Measurements from ENCODE around the gene TGIF2. TPM values are rescaled to one million over a fixed set of nuclear protein-coding genes. Genes with fewer than 3 reads are reported as not detected.

The TGIF2 gene
- total RNA-seq, 4 donors from 2014 or later, result 8.1 to 11.3 (median 9.1) TPM

DNA sequence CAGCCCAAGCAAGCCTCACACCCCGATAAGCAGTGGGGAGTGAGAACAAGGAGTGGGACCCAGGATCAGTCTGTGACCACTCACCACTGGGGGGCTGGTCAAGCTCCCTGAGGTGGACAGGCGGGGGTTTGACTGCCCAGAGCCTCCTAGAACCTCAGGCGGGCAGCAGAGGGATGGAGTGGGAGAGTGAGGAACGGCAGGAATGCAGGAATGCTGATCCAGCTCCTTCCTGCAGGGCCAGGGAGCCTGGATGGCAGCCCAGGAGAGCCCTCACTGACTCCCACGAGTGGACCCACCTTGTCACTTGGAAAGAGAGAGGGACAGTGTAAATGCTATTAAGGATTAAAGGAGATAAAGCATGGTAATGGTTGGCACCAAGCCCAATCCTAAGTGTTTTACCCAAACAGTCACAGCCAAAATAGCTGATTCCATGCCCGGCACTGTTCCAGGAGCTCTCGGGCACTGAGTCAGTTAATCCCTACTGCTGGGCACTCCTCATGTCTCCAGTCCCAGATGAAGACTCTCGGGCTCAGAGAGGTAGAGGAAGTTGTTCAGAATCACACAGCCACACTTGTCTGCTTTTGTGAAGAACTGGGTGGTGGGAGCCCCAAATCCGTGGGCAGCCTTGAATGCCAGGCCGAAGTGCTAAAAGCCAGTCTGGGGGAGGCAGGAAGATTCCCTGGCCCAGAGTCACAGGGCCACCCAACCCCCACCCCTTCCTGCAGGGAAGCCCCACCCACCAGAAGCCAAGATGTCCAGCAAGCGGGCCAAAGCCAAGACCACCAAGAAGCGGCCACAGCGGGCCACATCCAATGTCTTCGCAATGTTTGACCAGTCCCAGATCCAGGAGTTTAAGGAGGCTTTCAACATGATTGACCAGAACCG lies 29.0 kb upstream of the TGIF2 start:
- Histone ChIP-seq H3K4me3 (peak overlapping the region; percentile 63), H3K27me3 (no peaks in the 10 kb centered on the region), H3K4me1 (peaks cover 42% of the 10 kb centered on the region), H3K27ac (peak overlapping the region; percentile 89), H3K36me3 (peaks cover 30% of the 10 kb centered on the region), H3K9me3 (no peaks in the 10 kb centered on the region)
- WGBS, result 60% methylated on average over 11 of the region's 15 CpGs
- no peak for DNase-seq (ENCODE audit: low spot score in 2 of 2)
- no peak for TF ChIP-seq POLR2AphosphoS5 (IDR thresholded peaks at IDR 0.05)
- TF ChIP-seq EP300 (IDR thresholded peaks at IDR 0.05), result no peak
- TF ChIP-seq, protein P1, sequence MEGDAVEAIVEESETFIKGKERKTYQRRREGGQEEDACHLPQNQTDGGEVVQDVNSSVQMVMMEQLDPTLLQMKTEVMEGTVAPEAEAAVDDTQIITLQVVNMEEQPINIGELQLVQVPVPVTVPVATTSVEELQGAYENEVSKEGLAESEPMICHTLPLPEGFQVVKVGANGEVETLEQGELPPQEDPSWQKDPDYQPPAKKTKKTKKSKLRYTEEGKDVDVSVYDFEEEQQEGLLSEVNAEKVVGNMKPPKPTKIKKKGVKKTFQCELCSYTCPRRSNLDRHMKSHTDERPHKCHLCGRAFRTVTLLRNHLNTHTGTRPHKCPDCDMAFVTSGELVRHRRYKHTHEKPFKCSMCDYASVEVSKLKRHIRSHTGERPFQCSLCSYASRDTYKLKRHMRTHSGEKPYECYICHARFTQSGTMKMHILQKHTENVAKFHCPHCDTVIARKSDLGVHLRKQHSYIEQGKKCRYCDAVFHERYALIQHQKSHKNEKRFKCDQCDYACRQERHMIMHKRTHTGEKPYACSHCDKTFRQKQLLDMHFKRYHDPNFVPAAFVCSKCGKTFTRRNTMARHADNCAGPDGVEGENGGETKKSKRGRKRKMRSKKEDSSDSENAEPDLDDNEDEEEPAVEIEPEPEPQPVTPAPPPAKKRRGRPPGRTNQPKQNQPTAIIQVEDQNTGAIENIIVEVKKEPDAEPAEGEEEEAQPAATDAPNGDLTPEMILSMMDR (IDR thresholded peaks at IDR 0.05), result no peak
- TF ChIP-seq POLR2A (IDR thresholded peaks at IDR 0.05), result no peak

DNA sequence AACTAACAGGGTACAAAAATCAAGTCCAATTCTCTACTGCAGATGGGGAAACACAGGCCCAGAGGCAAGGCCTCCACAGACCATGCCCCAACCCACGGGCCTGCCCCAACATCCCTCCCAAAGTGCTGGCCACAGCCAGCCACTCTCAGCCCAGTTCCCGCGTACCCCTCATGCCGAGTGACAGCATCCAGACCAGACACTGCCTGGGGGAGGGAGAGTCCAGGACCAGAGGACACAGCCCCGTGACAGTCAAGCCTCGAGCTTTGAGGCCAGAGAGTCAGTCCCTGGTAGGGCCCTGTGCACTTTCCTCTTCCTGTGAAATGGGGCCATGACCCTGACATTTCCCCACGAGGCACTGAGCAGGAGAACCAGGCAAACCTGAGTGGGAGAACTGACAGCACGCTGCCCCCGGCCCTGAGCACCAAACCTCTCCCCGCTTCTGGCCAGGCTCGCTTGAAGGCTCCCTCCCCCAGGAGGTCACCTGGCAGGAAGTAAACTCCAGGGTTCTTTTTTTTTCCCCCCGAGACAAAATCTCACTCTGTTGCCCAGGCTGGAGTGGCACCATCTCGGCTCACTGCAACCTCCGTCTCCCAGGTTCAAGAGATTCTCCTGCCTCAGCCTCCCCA lies 27.2 kb upstream of the TGIF2 start:
- Histone ChIP-seq H3K27ac (no peak overlapping the region), H3K4me3 (no peak overlapping the region)

DNA sequence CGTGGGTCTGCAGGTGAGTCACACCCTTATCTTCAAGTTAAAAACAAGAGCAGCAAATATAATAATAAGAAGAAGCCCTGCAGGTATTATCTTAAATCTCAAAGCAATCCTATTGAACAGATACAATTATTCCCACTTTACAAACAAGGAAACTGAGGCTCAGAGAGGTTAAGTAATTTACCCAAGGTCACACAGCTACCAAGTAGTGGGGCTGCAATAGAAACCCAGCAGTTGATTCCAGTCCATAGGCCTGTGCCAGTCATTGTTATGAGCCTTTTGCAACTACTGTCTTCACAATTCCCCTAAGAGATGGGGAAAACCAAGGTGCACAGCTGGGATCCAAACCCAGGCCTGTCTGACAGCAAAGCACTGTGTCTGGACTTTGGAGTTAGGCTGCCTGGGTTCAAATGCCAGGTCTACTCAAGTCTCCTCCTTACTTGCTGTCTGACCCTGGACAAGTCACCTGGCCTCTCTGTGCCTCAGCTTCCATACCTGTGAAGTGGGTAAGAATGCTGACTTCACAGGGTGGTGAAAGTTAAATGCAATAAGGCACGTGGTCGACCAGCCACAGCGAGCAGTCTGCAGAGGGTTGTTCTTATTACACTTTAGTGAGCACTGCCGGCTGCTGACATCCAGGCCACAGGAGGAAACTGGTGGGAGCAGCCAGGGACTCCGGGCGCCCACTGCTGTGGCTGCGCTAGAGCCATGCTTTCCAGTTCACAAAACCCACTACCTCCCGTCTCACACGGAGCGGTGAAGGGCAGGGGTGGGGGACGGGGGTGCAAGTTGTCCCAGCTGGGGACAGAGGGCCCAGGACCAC lies 26.0 kb upstream of the TGIF2 start:
- Histone ChIP-seq H3K9me3 (no peaks in the 10 kb centered on the region), H3K27me3 (no peaks in the 10 kb centered on the region), H3K4me1 (peaks cover 29% of the 10 kb centered on the region), H3K36me3 (peaks cover 31% of the 10 kb centered on the region), H3K27ac (no peak overlapping the region), H3K4me3 (no peak overlapping the region)
- DNase-seq (ENCODE audit: low spot score in 2 of 2), result no peak
- TF ChIP-seq POLR2AphosphoS5 (IDR thresholded peaks at IDR 0.05) (no peak), POLR2A (IDR thresholded peaks at IDR 0.05) (no peak), EP300 (IDR thresholded peaks at IDR 0.05) (no peak)
- TF ChIP-seq, protein P1 (IDR thresholded peaks at IDR 0.05), result no peak
- WGBS, result 85% methylated on average over 12 of the region's 12 CpGs

More for the DNA sequence above, 27.2 kb upstream of the TGIF2 start:
- Histone ChIP-seq H3K27me3 (no peaks in the 10 kb centered on the region), H3K36me3 (peaks cover 31% of the 10 kb centered on the region), H3K4me1 (peaks cover 40% of the 10 kb centered on the region), H3K9me3 (no peaks in the 10 kb centered on the region)
- no peak for TF ChIP-seq POLR2A (IDR thresholded peaks at IDR 0.05)
- TF ChIP-seq POLR2AphosphoS5 (IDR thresholded peaks at IDR 0.05), result no peak
- TF ChIP-seq EP300 (IDR thresholded peaks at IDR 0.05), result no peak
- TF ChIP-seq, protein P1 (IDR thresholded peaks at IDR 0.05), result no peak
- no peak for DNase-seq (ENCODE audit: low spot score in 2 of 2)
- WGBS, result 86% methylated on average over 8 of the region's 14 CpGs

GRCh38 chr20:36548006-36548315 lies 25.4 kb upstream of the TGIF2 start:
- Histone ChIP-seq H3K9me3 (no peaks in the 10 kb centered on the region), H3K4me3 (no peak overlapping the region), H3K36me3 (peaks cover 31% of the 10 kb centered on the region), H3K27me3 (no peaks in the 10 kb centered on the region), H3K27ac (no peak overlapping the region), H3K4me1 (peaks cover 24% of the 10 kb centered on the region)
- no peak for DNase-seq (ENCODE audit: low spot score in 2 of 2)
- 63% methylated on average over 10 of the region's 12 CpGs for WGBS
- TF ChIP-seq POLR2AphosphoS5 (IDR thresholded peaks at IDR 0.05), result no peak
- TF ChIP-seq, protein P1 (IDR thresholded peaks at IDR 0.05), result no peak
- TF ChIP-seq POLR2A (IDR thresholded peaks at IDR 0.05), result no peak
- no peak for TF ChIP-seq EP300 (IDR thresholded peaks at IDR 0.05)
